ENCODE data around the gene TTC33. TPM values are rescaled to one million over a fixed set of nuclear protein-coding genes. Genes with fewer than 3 reads are reported as not detected.

TTC33 gene
- total RNA-seq, 1 donor from 2014 or later, result 9.7 TPM

- FAIRE-seq, result no peak
- no peak for TF ChIP-seq CTCF (IDR thresholded peaks at IDR 0.05; ENCODE audit: insufficient read depth, low read length, severe bottlenecking)
- Histone ChIP-seq H3K27me3 (ENCODE audit: control insufficient read depth, insufficient read depth, low read length) (no peaks in the 10 kb centered on the region), H3K36me3 (ENCODE audit: control insufficient read depth, insufficient read depth, low read length) (no peaks in the 10 kb centered on the region), H3K4me3 (ENCODE audit: low read depth, low read length) (no peak overlapping the region)
- DNase-seq (ENCODE audit: low read depth), result no peak
Measured at GRCh38 chr5:40556811-40557210, 198.9 kb downstream of the TTC33 start.

GRCh38 chr5:40555886-40556285, 199.9 kb downstream of the TTC33 start:
- FAIRE-seq (peak; percentile 50), DNase-seq (ENCODE audit: low read depth) (no peak)
- Histone ChIP-seq H3K27me3 (ENCODE audit: control insufficient read depth, insufficient read depth, low read length) (no peaks in the 10 kb centered on the region), H3K4me3 (ENCODE audit: low read depth, low read length) (no peak overlapping the region), H3K36me3 (ENCODE audit: control insufficient read depth, insufficient read depth, low read length) (no peaks in the 10 kb centered on the region)
- TF ChIP-seq CTCF (IDR thresholded peaks at IDR 0.05; ENCODE audit: insufficient read depth, low read length, severe bottlenecking), result no peak

GRCh38 chr5:40554813-40555212, 200.9 kb downstream of the TTC33 start:
- Histone ChIP-seq H3K36me3 (ENCODE audit: control insufficient read depth, insufficient read depth, low read length) (no peaks in the 10 kb centered on the region), H3K27me3 (ENCODE audit: control insufficient read depth, insufficient read depth, low read length) (no peaks in the 10 kb centered on the region), H3K4me3 (ENCODE audit: low read depth, low read length) (no peak overlapping the region)
- no peak for TF ChIP-seq CTCF (IDR thresholded peaks at IDR 0.05; ENCODE audit: insufficient read depth, low read length, severe bottlenecking)
- DNase-seq (ENCODE audit: low read depth), result no peak
- no peak for FAIRE-seq

- TF ChIP-seq CTCF (IDR thresholded peaks at IDR 0.05; ENCODE audit: insufficient read depth, low read length, severe bottlenecking), result no peak
- no peaks in the 10 kb centered on the region for H3K27me3 ChIP-seq (ENCODE audit: control insufficient read depth, insufficient read depth, low read length)
- H3K36me3 ChIP-seq (ENCODE audit: control insufficient read depth, insufficient read depth, low read length), result no peaks in the 10 kb centered on the region
- FAIRE-seq (no peak), DNase-seq (ENCODE audit: low read depth) (no peak)
- H3K4me3 ChIP-seq (ENCODE audit: low read depth, low read length), result no peak overlapping the region
Measured at GRCh38 chr5:40554054-40554453, 201.7 kb downstream of the TTC33 start.

GRCh38 chr5:40552981-40553380, 202.8 kb downstream of the TTC33 start:
- FAIRE-seq (no peak), DNase-seq (ENCODE audit: low read depth) (no peak)
- TF ChIP-seq CTCF (IDR thresholded peaks at IDR 0.05; ENCODE audit: insufficient read depth, low read length, severe bottlenecking), result no peak
- H3K4me3 ChIP-seq (ENCODE audit: low read depth, low read length), result no peak overlapping the region
- no peaks in the 10 kb centered on the region for H3K27me3 ChIP-seq (ENCODE audit: control insufficient read depth, insufficient read depth, low read length)
- H3K36me3 ChIP-seq (ENCODE audit: control insufficient read depth, insufficient read depth, low read length), result no peaks in the 10 kb centered on the region

Measured in bronchial epithelial cell (primary cell).